ENCODE results near the gene ATAT1. TPM values are rescaled to one million over a fixed set of nuclear protein-coding genes. Genes with fewer than 3 reads are reported as not detected.
"Not testable (repeated sequence)": the region's sequence is repeated elsewhere in the genome, so short reads cannot be mapped to it uniquely, and the experiment has no call there.

The ATAT1 gene
- total and polyA plus RNA-seq, 2 of the 13 experiments (the other 11 are each of a cell fraction or from before 2014, with no cell fraction given), result 9.2 to 23.6 TPM

GRCh38 chr6:30657454-30657853 lies 30.8 kb downstream of the ATAT1 start:
- no peak overlapping the region for H3K4me2 ChIP-seq (ENCODE audit: low read depth, low read length)
- intact Hi-C loops (cut with micrococcal nuclease; ENCODE audit: unreplicated experiment) (loop anchor here (5.0 kb wide), 1 partner anchor 40 kb away; the partner anchor contains the start of genes MRPS18B and PPP1R10), in situ Hi-C loops (cut with HindIII; ENCODE audit: extremely low pct_ligation_motif_present, low pct_unique_long_range_greater_than_20kb) (no loop called here)
- BruUV-seq (replicated peaks), result no TSS peak
- no peak overlapping the region for H3K4me3 ChIP-seq (replicated peaks in 1 of 3; ENCODE audit: insufficient read depth in 1 of 3, low read depth in 2 of 3, low read length in 3 of 3)
- H3K9me3 ChIP-seq (ENCODE audit: low read length), result no peaks in the 10 kb centered on the region
- H2AFZ ChIP-seq (ENCODE audit: low read length), result no peak overlapping the region
- CTCF ChIA-PET (ENCODE audit: low intra/inter-chr PET ratio, low total read pairs), result no interaction called here
- POLR2A ChIA-PET, result interaction anchor here (1.4 to 4.8 kb wide), 4 partner anchors 9 to 39 kb away, joined by 3 to 26 read pairs (median 7); partner anchors contain the start of gene DHX16
- ATAC-seq (0 out of 3 replicates have a peak, but pooled peaks have one; percentile 2), DNase-seq (ENCODE audit: low spot score) (no peak), FAIRE-seq (no peak)
- H3K79me2 ChIP-seq (ENCODE audit: insufficient read depth, low read length), result no peaks in the 10 kb centered on the region
- no peaks in the 10 kb centered on the region for H3K27me3 ChIP-seq (ENCODE audit: control insufficient read depth in 1 of 2, insufficient read depth in 2 of 2, low read length in 2 of 2)
- peaks cover 39 to 72% of the 10 kb centered on the region in 2 experiments for H3K36me3 ChIP-seq (replicated peaks in 1 of 2; ENCODE audit: control insufficient read depth in 1 of 2, insufficient read depth in 2 of 2, low read length in 2 of 2)
- no peak overlapping the region for H3K9ac ChIP-seq (ENCODE audit: insufficient read depth, low read depth, low read length)
- no peaks in the 10 kb centered on the region for H4K20me1 ChIP-seq (ENCODE audit: insufficient read depth, low read length)
- TF ChIP-seq ZBTB42 (CRISPR knock-in tag; IDR thresholded peaks at IDR 0.05), result no peak
- TF ChIP-seq NFE2L1 (CRISPR knock-in tag; IDR thresholded peaks at IDR 0.05; ENCODE audit: borderline replicate concordance), result no peak
- no peak for TF ChIP-seq ZNF83 (CRISPR knock-in tag; IDR thresholded peaks at IDR 0.05; ENCODE audit: borderline replicate concordance)
- TF ChIP-seq, protein P1, sequence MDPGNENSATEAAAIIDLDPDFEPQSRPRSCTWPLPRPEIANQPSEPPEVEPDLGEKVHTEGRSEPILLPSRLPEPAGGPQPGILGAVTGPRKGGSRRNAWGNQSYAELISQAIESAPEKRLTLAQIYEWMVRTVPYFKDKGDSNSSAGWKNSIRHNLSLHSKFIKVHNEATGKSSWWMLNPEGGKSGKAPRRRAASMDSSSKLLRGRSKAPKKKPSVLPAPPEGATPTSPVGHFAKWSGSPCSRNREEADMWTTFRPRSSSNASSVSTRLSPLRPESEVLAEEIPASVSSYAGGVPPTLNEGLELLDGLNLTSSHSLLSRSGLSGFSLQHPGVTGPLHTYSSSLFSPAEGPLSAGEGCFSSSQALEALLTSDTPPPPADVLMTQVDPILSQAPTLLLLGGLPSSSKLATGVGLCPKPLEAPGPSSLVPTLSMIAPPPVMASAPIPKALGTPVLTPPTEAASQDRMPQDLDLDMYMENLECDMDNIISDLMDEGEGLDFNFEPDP (CRISPR knock-in tag; conservative IDR thresholded peaks at IDR 0.05), result 0 out of 2 replicates have a peak, but pooled peaks have one; percentile 13
- H3K27ac ChIP-seq (ENCODE audit: extremely low read length, insufficient read depth, low read length), result peak overlapping the region; percentile 80
- H3K4me1 ChIP-seq (ENCODE audit: insufficient read depth, low read length), result peaks cover 53% of the 10 kb centered on the region

GRCh38 chr6:30657922-30658321 lies 31.2 kb downstream of the ATAT1 start:
- H3K27me3 ChIP-seq (ENCODE audit: control insufficient read depth in 1 of 2, insufficient read depth in 2 of 2, low read length in 2 of 2); H3K9me3 ChIP-seq (ENCODE audit: low read length); FAIRE-seq; CTCF ChIA-PET (ENCODE audit: low intra/inter-chr PET ratio, low total read pairs); H3K79me2 ChIP-seq (ENCODE audit: insufficient read depth, low read length); BruUV-seq (replicated peaks); H4K20me1 ChIP-seq (ENCODE audit: insufficient read depth, low read length); H3K9ac ChIP-seq (ENCODE audit: insufficient read depth, low read depth, low read length); in situ Hi-C loops (cut with HindIII; ENCODE audit: extremely low pct_ligation_motif_present, low pct_unique_long_range_greater_than_20kb); H3K4me2 ChIP-seq (ENCODE audit: low read depth, low read length); H2AFZ ChIP-seq (ENCODE audit: low read length); H3K4me3 ChIP-seq (replicated peaks in 1 of 3; ENCODE audit: insufficient read depth in 1 of 3, low read depth in 2 of 3, low read length in 3 of 3): not testable (repeated sequence)
- POLR2A ChIA-PET, result interaction anchor here (1.4 to 4.8 kb wide), 3 partner anchors 10 to 39 kb away, joined by 3 to 26 read pairs (median 9); partner anchors contain the start of gene DHX16
- intact Hi-C loops (cut with micrococcal nuclease; ENCODE audit: unreplicated experiment), result loop anchor here (5.0 kb wide), 1 partner anchor 41 kb away; the partner anchor contains the start of genes MRPS18B and PPP1R10
- H3K4me1 ChIP-seq (ENCODE audit: insufficient read depth, low read length), result peaks cover 53% of the 10 kb centered on the region
- DNase-seq (ENCODE audit: low spot score) (peak; percentile 53), ATAC-seq (peak; percentile 3; the same call in 1 of the 3 replicates)
- peak overlapping the region; percentile 80 for H3K27ac ChIP-seq (ENCODE audit: extremely low read length, insufficient read depth, low read length)
- H3K36me3 ChIP-seq (replicated peaks in 1 of 2; ENCODE audit: control insufficient read depth in 1 of 2, insufficient read depth in 2 of 2, low read length in 2 of 2), result peaks cover 38 to 72% of the 10 kb centered on the region in 2 experiments
- 64% methylated on average over 5 of the region's 5 CpGs for WGBS (ENCODE audit: low lambda C conversion rate)
- TF ChIP-seq, protein P2, sequence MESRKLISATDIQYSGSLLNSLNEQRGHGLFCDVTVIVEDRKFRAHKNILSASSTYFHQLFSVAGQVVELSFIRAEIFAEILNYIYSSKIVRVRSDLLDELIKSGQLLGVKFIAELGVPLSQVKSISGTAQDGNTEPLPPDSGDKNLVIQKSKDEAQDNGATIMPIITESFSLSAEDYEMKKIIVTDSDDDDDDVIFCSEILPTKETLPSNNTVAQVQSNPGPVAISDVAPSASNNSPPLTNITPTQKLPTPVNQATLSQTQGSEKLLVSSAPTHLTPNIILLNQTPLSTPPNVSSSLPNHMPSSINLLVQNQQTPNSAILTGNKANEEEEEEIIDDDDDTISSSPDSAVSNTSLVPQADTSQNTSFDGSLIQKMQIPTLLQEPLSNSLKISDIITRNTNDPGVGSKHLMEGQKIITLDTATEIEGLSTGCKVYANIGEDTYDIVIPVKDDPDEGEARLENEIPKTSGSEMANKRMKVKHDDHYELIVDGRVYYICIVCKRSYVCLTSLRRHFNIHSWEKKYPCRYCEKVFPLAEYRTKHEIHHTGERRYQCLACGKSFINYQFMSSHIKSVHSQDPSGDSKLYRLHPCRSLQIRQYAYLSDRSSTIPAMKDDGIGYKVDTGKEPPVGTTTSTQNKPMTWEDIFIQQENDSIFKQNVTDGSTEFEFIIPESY (CRISPR knock-in tag; IDR thresholded peaks at IDR 0.05), result peak; percentile 96
- TF ChIP-seq SALL1 (CRISPR knock-in tag; IDR thresholded peaks at IDR 0.05) (peak; percentile 81), PAXIP1 (CRISPR knock-in tag; conservative IDR thresholded peaks at IDR 0.05) (peak; percentile 61), RARA (CRISPR knock-in tag; IDR thresholded peaks at IDR 0.05) (0 out of 2 replicates have a peak, but pooled peaks have one; percentile 18)
